ENCODE data around the gene KTI12. TPM values are rescaled to one million over a fixed set of nuclear protein-coding genes. Genes with fewer than 3 reads are reported as not detected.
"Not testable (repeated sequence)": the region's sequence is repeated elsewhere in the genome, so short reads cannot be mapped to it uniquely, and the experiment has no call there.

KTI12 gene
- total and polyA plus RNA-seq, 2 experiments from 2014 or later, result 8.3 to 10.7 TPM

- Histone ChIP-seq H3K9ac (peak overlapping the region; percentile 92), H3F3A (ENCODE audit: insufficient read depth) (peaks cover 7% of the 10 kb centered on the region), H2AFZ (peak overlapping the region; percentile 97), H3K9me2 (ENCODE audit: insufficient read depth) (no peaks in the 10 kb centered on the region), H3K36me3 (ENCODE audit: low read depth) (peaks cover 7% of the 10 kb centered on the region; the same call in 1 of the 2 replicates), H3K79me2 (ENCODE audit: insufficient read depth) (peaks cover 40% of the 10 kb centered on the region), H3K4me1 (ENCODE audit: insufficient read depth) (peaks cover 13% of the 10 kb centered on the region), H3K4me3 (peak overlapping the region; percentile 74), H4K20me1 (ENCODE audit: insufficient read depth) (no peaks in the 10 kb centered on the region), H3K27ac (peak overlapping the region; percentile 89), H3K27me3 (replicated peaks; ENCODE audit: insufficient read depth) (no peaks in the 10 kb centered on the region), H3K9me3 (ENCODE audit: low read depth) (no peaks in the 10 kb centered on the region), H3K4me2 (ENCODE audit: unreplicated experiment) (peak overlapping the region; percentile 88)
- in situ Hi-C loops (cut with MboI), result no loop called here
- DNase-seq, result no peak
- 98 to 99% methylated on average over 2 of the region's 2 CpGs for WGBS, 2 experiments (ENCODE audit: low coverage in 1 of 2, low lambda C conversion rate in 2 of 2, missing lambda C conversion rate in 2 of 2)
- TF ChIP-seq EZH2phosphoT487 (IDR thresholded peaks at IDR 0.05; ENCODE audit: insufficient read depth, low read depth) (no peak), EZH2 (IDR thresholded peaks at IDR 0.05; ENCODE audit: insufficient read depth, poor library complexity, severe bottlenecking) (no peak)
Measured at GRCh38 chr1:52034050-52034384, 407 bp upstream of the KTI12 start.

- H4K20me1 ChIP-seq (ENCODE audit: insufficient read depth), result no peaks in the 10 kb centered on the region
- H3K4me2 ChIP-seq (ENCODE audit: unreplicated experiment), result peak overlapping the region; percentile 88
- peaks cover 7% of the 10 kb centered on the region for H3F3A ChIP-seq (ENCODE audit: insufficient read depth)
- WGBS, 2 experiments (ENCODE audit: low coverage in 1 of 2, low lambda C conversion rate in 2 of 2, missing lambda C conversion rate in 2 of 2), result 10 to 14% methylated on average over 22 to 24 of the region's 24 CpGs
- H2AFZ ChIP-seq, result peak overlapping the region; percentile 97
- H3K9me3 ChIP-seq (ENCODE audit: low read depth), result no peaks in the 10 kb centered on the region
- H3K9ac ChIP-seq, result peak overlapping the region; percentile 92
- H3K4me1 ChIP-seq (ENCODE audit: insufficient read depth), result peaks cover 13% of the 10 kb centered on the region
- 0 out of 2 replicates have a peak, but pooled peaks cover 11% of the 10 kb centered on the region for H3K36me3 ChIP-seq (ENCODE audit: low read depth)
- peak overlapping the region; percentile 74 for H3K4me3 ChIP-seq
- H3K27ac ChIP-seq, result peak overlapping the region; percentile 89
- H3K79me2 ChIP-seq (ENCODE audit: insufficient read depth), result peaks cover 45% of the 10 kb centered on the region
- no peaks in the 10 kb centered on the region for H3K27me3 ChIP-seq (replicated peaks; ENCODE audit: insufficient read depth)
- peak; percentile 88 for DNase-seq
- no peaks in the 10 kb centered on the region for H3K9me2 ChIP-seq (ENCODE audit: insufficient read depth)
- TF ChIP-seq EZH2 (IDR thresholded peaks at IDR 0.05; ENCODE audit: insufficient read depth, poor library complexity, severe bottlenecking) (no peak), EZH2phosphoT487 (IDR thresholded peaks at IDR 0.05; ENCODE audit: insufficient read depth, low read depth) (no peak)
- in situ Hi-C loops (cut with MboI), result no loop called here
Measured at GRCh38 chr1:52032785-52033131, 852 bp downstream of the KTI12 start.

- Histone ChIP-seq H3K4me3 (peak overlapping the region; percentile 74), H3K27ac (peak overlapping the region; percentile 89), H3K36me3 (ENCODE audit: low read depth) (0 out of 2 replicates have a peak, but pooled peaks cover 11% of the 10 kb centered on the region), H2AFZ (no peak overlapping the region), H3K4me1 (ENCODE audit: insufficient read depth) (peaks cover 13% of the 10 kb centered on the region), H3K9ac (peak overlapping the region; percentile 92), H4K20me1 (ENCODE audit: insufficient read depth) (no peaks in the 10 kb centered on the region), H3K79me2 (ENCODE audit: insufficient read depth) (peaks cover 45% of the 10 kb centered on the region), H3K4me2 (ENCODE audit: unreplicated experiment) (peak overlapping the region; percentile 88), H3K9me3 (ENCODE audit: low read depth) (no peaks in the 10 kb centered on the region), H3K27me3 (replicated peaks; ENCODE audit: insufficient read depth) (no peaks in the 10 kb centered on the region), H3K9me2 (ENCODE audit: insufficient read depth) (no peaks in the 10 kb centered on the region), H3F3A (ENCODE audit: insufficient read depth) (peaks cover 7% of the 10 kb centered on the region)
- 75 to 76% methylated on average over 5 of the region's 5 CpGs for WGBS, 2 experiments (ENCODE audit: low coverage in 1 of 2, low lambda C conversion rate in 2 of 2, missing lambda C conversion rate in 2 of 2)
- DNase-seq, result no peak
- in situ Hi-C loops (cut with MboI), result no loop called here
- no peak for TF ChIP-seq EZH2 (IDR thresholded peaks at IDR 0.05; ENCODE audit: insufficient read depth, poor library complexity, severe bottlenecking)
Measured at GRCh38 chr1:52032124-52032784, 1.4 kb downstream of the KTI12 start.

GRCh38 chr1:52028839-52029238, 4.8 kb downstream of the KTI12 start:
- H3K9ac ChIP-seq; in situ Hi-C loops (cut with MboI); H3K9me2 ChIP-seq (ENCODE audit: insufficient read depth); H2AFZ ChIP-seq; H3K4me1 ChIP-seq (ENCODE audit: insufficient read depth); H3K4me3 ChIP-seq; H3K27me3 ChIP-seq (replicated peaks; ENCODE audit: insufficient read depth); H4K20me1 ChIP-seq (ENCODE audit: insufficient read depth); H3K27ac ChIP-seq; H3F3A ChIP-seq (ENCODE audit: insufficient read depth); DNase-seq; H3K4me2 ChIP-seq (ENCODE audit: unreplicated experiment); H3K9me3 ChIP-seq (ENCODE audit: low read depth): not testable (repeated sequence)
- Histone ChIP-seq H3K36me3 (ENCODE audit: low read depth) (peaks cover 23% of the 10 kb centered on the region), H3K79me2 (ENCODE audit: insufficient read depth) (peaks cover 45% of the 10 kb centered on the region)
- WGBS, 2 experiments (ENCODE audit: low coverage in 1 of 2, low lambda C conversion rate in 2 of 2, missing lambda C conversion rate in 2 of 2), result 58 to 64% methylated on average over 5 of the region's 5 CpGs

GRCh38 chr1:52028328-52028727, 5.3 kb downstream of the KTI12 start:
- no peaks in the 10 kb centered on the region for H4K20me1 ChIP-seq (ENCODE audit: insufficient read depth)
- peaks cover 45% of the 10 kb centered on the region for H3K79me2 ChIP-seq (ENCODE audit: insufficient read depth)
- H3K9me2 ChIP-seq (ENCODE audit: insufficient read depth), result no peaks in the 10 kb centered on the region
- H3F3A ChIP-seq (ENCODE audit: insufficient read depth), result no peaks in the 10 kb centered on the region
- no peaks in the 10 kb centered on the region for H3K27me3 ChIP-seq (replicated peaks; ENCODE audit: insufficient read depth)
- no peak for TF ChIP-seq EZH2phosphoT487 (IDR thresholded peaks at IDR 0.05; ENCODE audit: insufficient read depth, low read depth)
- no peak for TF ChIP-seq EZH2 (IDR thresholded peaks at IDR 0.05; ENCODE audit: insufficient read depth, poor library complexity, severe bottlenecking)
- H3K27ac ChIP-seq, result no peak overlapping the region
- no peak overlapping the region for H3K9ac ChIP-seq
- in situ Hi-C loops (cut with MboI), result no loop called here
- peaks cover 28% of the 10 kb centered on the region for H3K36me3 ChIP-seq (ENCODE audit: low read depth)
- H3K4me3 ChIP-seq, result no peak overlapping the region
- no peak for DNase-seq
- H3K4me2 ChIP-seq (ENCODE audit: unreplicated experiment), result no peak overlapping the region
- peaks cover 8% of the 10 kb centered on the region for H3K4me1 ChIP-seq (ENCODE audit: insufficient read depth)
- no peak overlapping the region for H2AFZ ChIP-seq
- no peaks in the 10 kb centered on the region for H3K9me3 ChIP-seq (ENCODE audit: low read depth)
- WGBS, 2 experiments (ENCODE audit: low coverage in 1 of 2, low lambda C conversion rate in 2 of 2, missing lambda C conversion rate in 2 of 2), result 95 to 97% methylated on average over 1 of the region's 1 CpG

Measured in GM23248 (cell line).